IMR-90 (cell line): ENCODE results near the gene FER. TPM values are rescaled to one million over a fixed set of nuclear protein-coding genes. Genes with fewer than 3 reads are reported as not detected.

Experiments used
- ATAC-seq: fragments of 200-7000 bp; cut with Tn5 transposase; 2 replicates; pipeline ENCODE4 v1.9.1; 2020; ENCODE audit warnings: low read depth, mild to moderate bottlenecking, moderate library complexity
- BruUV-seq: library from RNA; stranded (reverse); fragments of 400-500 nt; replicated peaks from 2 replicates; lab custom pipeline; 2021; lab: Mats Ljungman, UMichigan
- CTCF ChIA-PET: fragments of 300-600 bp; formaldehyde crosslinking; extraction: SDS; loops from one replicate; lab custom pipeline; 2021; ENCODE audit warnings: antibody characterized with exemption; lab: Yijun Ruan, JAX
- POLR2A ChIA-PET: fragments of 300-600 bp; sonication (Branson Sonifier 250); formaldehyde crosslinking; loops from one replicate; lab custom pipeline; 2022; ENCODE audit warnings: antibody characterized with exemption; ENCODE audit not compliant: unreplicated experiment; lab: Charles Lee
- DNase-seq: peaks from one replicate; pipeline ENCODE4 v3.0.0; 2013
- H2AFZ ChIP-seq: replicated peaks from 2 replicates; pipeline ENCODE3; 2013; ENCODE audit warnings: low read length, mild to moderate bottlenecking; ENCODE audit not compliant: poor library complexity
- H2AK5ac ChIP-seq: 2 replicates; pipeline ENCODE4 v1.6.1; 2013; ENCODE audit warnings: low read depth, low read length, inconsistent platforms
- H2AK9ac ChIP-seq: replicated peaks from 2 replicates; pipeline ENCODE3; 2013; ENCODE audit warnings: mild to moderate bottlenecking, low read depth, low read length, moderate library complexity; ENCODE audit not compliant: poor library complexity
- H2BK120ac ChIP-seq: 2 replicates; pipeline ENCODE4 v1.6.1; 2013; ENCODE audit warnings: low read depth, low read length, inconsistent platforms
- H2BK15ac ChIP-seq: 3 replicates; pipeline ENCODE4 v1.6.1; 2013; ENCODE audit warnings: low read depth, low read length, inconsistent platforms
- H2BK20ac ChIP-seq: 2 replicates; pipeline ENCODE4 v1.6.1; 2013; ENCODE audit warnings: low read depth, mild to moderate bottlenecking, inconsistent platforms, low read length, moderate library complexity
- H2BK5ac ChIP-seq: 2 replicates; pipeline ENCODE4 v1.6.1; 2013; ENCODE audit warnings: mild to moderate bottlenecking, low read depth, low read length, inconsistent platforms; ENCODE audit not compliant: poor library complexity, severe bottlenecking
- H3K14ac ChIP-seq: replicated peaks from 2 replicates; pipeline ENCODE4 v1.6.1; 2013; ENCODE audit warnings: low read depth, low read length, inconsistent platforms
- H3K18ac ChIP-seq: 2 replicates; pipeline ENCODE4 v1.6.1; 2013; ENCODE audit warnings: low read depth, low read length, control low read depth
- H3K23ac ChIP-seq: 2 replicates; pipeline ENCODE4 v1.6.1; 2013; ENCODE audit warnings: low read depth, low read length, inconsistent platforms
- H3K27ac ChIP-seq: 2 replicates; pipeline ENCODE4 v1.5.1; 2013; ENCODE audit warnings: mild to moderate bottlenecking, control low read depth, low read length; ENCODE audit not compliant: insufficient read depth
- H3K27me3 ChIP-seq: 2 replicates; pipeline ENCODE4 v1.6.1; 2013; ENCODE audit warnings: low read length; ENCODE audit not compliant: control insufficient read depth, insufficient read depth
- H3K36me3 ChIP-seq: 2 replicates; pipeline ENCODE4 v1.6.1; 2013; ENCODE audit warnings: low read length, mixed read lengths; ENCODE audit not compliant: control insufficient read depth, insufficient read depth
- H3K4ac ChIP-seq: 2 replicates; pipeline ENCODE4 v1.6.1; 2013; ENCODE audit warnings: low read depth, low read length, inconsistent platforms
- H3K4me1 ChIP-seq: 2 replicates; pipeline ENCODE4 v1.6.1; 2013; ENCODE audit warnings: low read length, mixed read lengths; ENCODE audit not compliant: control insufficient read depth, insufficient read depth
- H3K4me2 ChIP-seq: 2 replicates; pipeline ENCODE4 v1.6.1; 2013; ENCODE audit warnings: low read depth, mild to moderate bottlenecking, control low read depth, low read length, moderate library complexity
- H3K4me3 ChIP-seq: 2 replicates; pipeline ENCODE4 v1.5.1; 2013; ENCODE audit warnings: low read depth, mild to moderate bottlenecking, control low read depth, low read length, moderate library complexity; ENCODE audit not compliant: insufficient read depth
- H3K56ac ChIP-seq: 2 replicates; pipeline ENCODE4 v1.6.1; 2013; ENCODE audit warnings: low read length, inconsistent platforms; ENCODE audit not compliant: insufficient read depth; ENCODE audit errors: extremely low read depth
- H3K79me1 ChIP-seq, 2 experiments: 2 replicates each; pipeline ENCODE4 v1.6.1; 2013; ENCODE audit warnings: low read length in 2 of 2, inconsistent platforms in 1 of 2, low read depth in 1 of 2
- H3K9ac ChIP-seq: 2 replicates; pipeline ENCODE4 v1.6.1; 2013; ENCODE audit warnings: low read depth, low read length, control low read depth
- H3K9me1 ChIP-seq: 2 replicates; pipeline ENCODE4 v1.6.1; 2013; ENCODE audit warnings: low read length, inconsistent platforms; ENCODE audit not compliant: insufficient read depth
- H3K9me3 ChIP-seq: 2 replicates; pipeline ENCODE4 v1.6.1; 2013; ENCODE audit warnings: low read length; ENCODE audit not compliant: control insufficient read depth, insufficient read depth
- H4K20me1 ChIP-seq: 2 replicates; pipeline ENCODE4 v1.6.1; 2013; ENCODE audit warnings: low read length, inconsistent platforms; ENCODE audit not compliant: insufficient read depth
- H4K5ac ChIP-seq: 2 replicates; pipeline ENCODE4 v1.6.1; 2013; ENCODE audit warnings: mild to moderate bottlenecking, low read depth, low read length, control low read depth
- H4K8ac ChIP-seq, 2 experiments: 2 replicates each; pipeline ENCODE4 v1.6.1; 2013; ENCODE audit warnings: low read depth in 2 of 2, low read length in 2 of 2, control low read depth in 1 of 2, inconsistent platforms in 1 of 2
- H4K91ac ChIP-seq: 2 replicates; pipeline ENCODE4 v1.6.1; 2013; ENCODE audit warnings: low read depth, low read length, inconsistent platforms; ENCODE audit not compliant: insufficient read depth
- BHLHE40 ChIP-seq: fragments of 150-350 bp; IDR thresholded peaks from 2 replicates; pipeline ENCODE4 v1.6.1; 2016; ENCODE audit warnings: mild to moderate bottlenecking, low read depth, low read length
- CEBPB ChIP-seq: IDR thresholded peaks from 2 replicates; pipeline ENCODE4 v1.6.1; 2012; ENCODE audit warnings: low read depth, low read length, improper control_type of control experiment
- CHD1 ChIP-seq: IDR thresholded peaks from 2 replicates; pipeline ENCODE4 v1.6.1; 2012; ENCODE audit warnings: low read depth, low read length, improper control_type of control experiment
- FOS ChIP-seq: fragments of 150-350 bp; IDR thresholded peaks from 2 replicates; pipeline ENCODE4 v1.6.1; 2016; ENCODE audit warnings: low read depth, low read length
- MAZ ChIP-seq: IDR thresholded peaks from 2 replicates; pipeline ENCODE4 v1.6.1; 2012; ENCODE audit warnings: low read depth, mild to moderate bottlenecking, low read length, improper control_type of control experiment, moderate library complexity, borderline replicate concordance
- POLR2A ChIP-seq: IDR thresholded peaks from 2 replicates; pipeline ENCODE4 v1.6.1; 2012; ENCODE audit warnings: mild to moderate bottlenecking, low read depth, low read length
- RFX5 ChIP-seq: IDR thresholded peaks from 2 replicates; pipeline ENCODE4 v1.8.0; 2012; ENCODE audit warnings: low read depth, mild to moderate bottlenecking, low read length, moderate library complexity
- SMC3 ChIP-seq: fragments of 150-350 bp; IDR thresholded peaks from 2 replicates; pipeline ENCODE4 v1.6.1; 2016; ENCODE audit warnings: low read depth, mild to moderate bottlenecking, antibody characterized with exemption, low read length, moderate library complexity
- WGBS, 2 experiments: methylation state at CpG; one replicate each; pipeline versions ENCODE4 v1.1.5 to v1.1.7; 2013; ENCODE audit warnings: missing lambda C conversion rate in 2 of 2; ENCODE audit not compliant: insufficient read length in 1 of 2; ENCODE audit errors: extremely low coverage in 2 of 2; 5-methylcytosine and 5-hydroxymethylcytosine counted together
- dilution Hi-C: fragments of 300-500 bp; cut with HindIII; formaldehyde crosslinking; loops from one replicate; pipeline ENCODE4 v1.14.3; 2018; ENCODE audit warnings: low sequenced_read_pairs; ENCODE audit not compliant: unreplicated experiment
- in situ Hi-C: fragments of 300-500 bp; cut with MboI; formaldehyde crosslinking; loops from 3 replicates; pipeline ENCODE4 v1.14.3; 2019; ENCODE audit warnings: low sequenced_read_pairs, inconsistent platforms, mixed read lengths
- intact Hi-C: fragments of 100-400 bp; cut with micrococcal nuclease; formaldehyde crosslinking; loops from 2 replicates; pipeline ENCODE4 v1.10.0; 2022
- polyA plus RNA-seq, 3 experiments: library from polyadenylated mRNA; depleted of rRNA; stranded (reverse); fragments of >200 nt; gene quantifications; 2 replicates each; pipeline ENCODE4 v1.2.3, GENCODE V29; 2012; ENCODE audit warnings: low replicate concordance in 1 of 3
- total RNA-seq: library from RNA; depleted of rRNA; stranded (reverse); fragments of >200 nt; gene quantifications from 2 replicates; pipeline ENCODE4 v1.2.3, GENCODE V29; 2012
- TF ChIP-seq, protein P1 (sequence below): fragments of 150-350 bp; IDR thresholded peaks from 2 replicates; pipeline ENCODE4 v1.6.1; 2016; ENCODE audit warnings: low read depth, mild to moderate bottlenecking, low read length, moderate library complexity, borderline replicate concordance
- TF ChIP-seq, protein P2 (sequence below): conservative IDR thresholded peaks from 2 replicates; pipeline ENCODE4 v1.5.1; 2012; ENCODE audit warnings: mild to moderate bottlenecking, low read depth, low read length, improper control_type of control experiment

FER gene
- total and polyA plus RNA-seq, 2 of the 4 experiments (the other 2 are of a cell fraction) = 3.5 to 32.4 TPM

DNA sequence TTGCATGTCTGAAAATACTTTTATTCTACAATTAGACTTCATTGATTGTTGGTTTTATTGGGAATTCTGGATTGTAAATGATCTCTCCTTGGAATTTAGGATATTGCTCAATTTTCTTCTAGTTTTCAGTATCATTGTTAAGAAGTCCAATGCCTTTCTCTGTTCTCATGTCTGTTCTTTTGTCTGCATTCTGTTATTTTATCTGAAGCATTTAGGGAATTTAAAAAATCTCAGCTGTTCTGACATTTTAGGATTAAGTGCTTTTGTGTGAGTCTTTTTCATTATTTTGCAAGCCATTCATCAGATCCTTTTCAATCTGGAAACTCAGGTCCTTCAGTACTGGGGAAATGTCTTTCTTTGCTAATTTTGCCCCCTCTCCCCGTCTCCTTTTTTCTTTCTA lies 4.4 kb upstream of the FER start:
- H3K9ac ChIP-seq = no peak overlapping the region

More for the DNA sequence above, 4.4 kb upstream of the FER start:
- no peak overlapping the region for H2AK5ac ChIP-seq
- intact Hi-C loops = loop anchor here (10.0 kb wide), 1 partner anchor 941 kb away; the partner anchor contains the start of gene MAN2A1
- ChIA-PET POLR2A (no interaction called here), CTCF (no interaction called here)
- no peak overlapping the region for H4K8ac ChIP-seq
- no peak overlapping the region for H2BK5ac ChIP-seq
- DNase-seq (no peak), ATAC-seq (no peak)
- no peaks in the 10 kb centered on the region for H4K20me1 ChIP-seq
- no peak overlapping the region for H3K56ac ChIP-seq
- no TSS peak for BruUV-seq
- dilution Hi-C loops = no loop called here
- no peaks in the 10 kb centered on the region for H3K9me3 ChIP-seq
- no peak overlapping the region for H2AK9ac ChIP-seq
- no peak overlapping the region for H3K14ac ChIP-seq
- no peak for TF ChIP-seq FOS
- TF ChIP-seq, protein P1, sequence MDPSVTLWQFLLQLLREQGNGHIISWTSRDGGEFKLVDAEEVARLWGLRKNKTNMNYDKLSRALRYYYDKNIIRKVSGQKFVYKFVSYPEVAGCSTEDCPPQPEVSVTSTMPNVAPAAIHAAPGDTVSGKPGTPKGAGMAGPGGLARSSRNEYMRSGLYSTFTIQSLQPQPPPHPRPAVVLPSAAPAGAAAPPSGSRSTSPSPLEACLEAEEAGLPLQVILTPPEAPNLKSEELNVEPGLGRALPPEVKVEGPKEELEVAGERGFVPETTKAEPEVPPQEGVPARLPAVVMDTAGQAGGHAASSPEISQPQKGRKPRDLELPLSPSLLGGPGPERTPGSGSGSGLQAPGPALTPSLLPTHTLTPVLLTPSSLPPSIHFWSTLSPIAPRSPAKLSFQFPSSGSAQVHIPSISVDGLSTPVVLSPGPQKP = no peak
- no peak for TF ChIP-seq BHLHE40
- TF ChIP-seq RFX5 = no peak
- no peak for TF ChIP-seq POLR2A
- TF ChIP-seq, protein P2, sequence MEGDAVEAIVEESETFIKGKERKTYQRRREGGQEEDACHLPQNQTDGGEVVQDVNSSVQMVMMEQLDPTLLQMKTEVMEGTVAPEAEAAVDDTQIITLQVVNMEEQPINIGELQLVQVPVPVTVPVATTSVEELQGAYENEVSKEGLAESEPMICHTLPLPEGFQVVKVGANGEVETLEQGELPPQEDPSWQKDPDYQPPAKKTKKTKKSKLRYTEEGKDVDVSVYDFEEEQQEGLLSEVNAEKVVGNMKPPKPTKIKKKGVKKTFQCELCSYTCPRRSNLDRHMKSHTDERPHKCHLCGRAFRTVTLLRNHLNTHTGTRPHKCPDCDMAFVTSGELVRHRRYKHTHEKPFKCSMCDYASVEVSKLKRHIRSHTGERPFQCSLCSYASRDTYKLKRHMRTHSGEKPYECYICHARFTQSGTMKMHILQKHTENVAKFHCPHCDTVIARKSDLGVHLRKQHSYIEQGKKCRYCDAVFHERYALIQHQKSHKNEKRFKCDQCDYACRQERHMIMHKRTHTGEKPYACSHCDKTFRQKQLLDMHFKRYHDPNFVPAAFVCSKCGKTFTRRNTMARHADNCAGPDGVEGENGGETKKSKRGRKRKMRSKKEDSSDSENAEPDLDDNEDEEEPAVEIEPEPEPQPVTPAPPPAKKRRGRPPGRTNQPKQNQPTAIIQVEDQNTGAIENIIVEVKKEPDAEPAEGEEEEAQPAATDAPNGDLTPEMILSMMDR = no peak
- no peak for TF ChIP-seq MAZ
- no peak for TF ChIP-seq CEBPB
- no peak for TF ChIP-seq CHD1
- TF ChIP-seq SMC3 = no peak
- H3K18ac ChIP-seq = no peak overlapping the region
- H2BK20ac ChIP-seq = no peak overlapping the region
- no peak overlapping the region for H3K23ac ChIP-seq
- H4K5ac ChIP-seq = no peak overlapping the region
- H2BK15ac ChIP-seq = no peak overlapping the region
- H3K27ac ChIP-seq = no peak overlapping the region
- in situ Hi-C loops = no loop called here
- H3K79me1 ChIP-seq = peaks cover 0 to 11% of the 10 kb centered on the region in 2 experiments; a peak in 3 of 4 replicates
- H3K4me1 ChIP-seq = no peaks in the 10 kb centered on the region
- no peaks in the 10 kb centered on the region for H3K27me3 ChIP-seq
- no peak overlapping the region for H3K4ac ChIP-seq
- H3K4me3 ChIP-seq = no peak overlapping the region
- H3K9me1 ChIP-seq = no peaks in the 10 kb centered on the region
- no peaks in the 10 kb centered on the region for H3K36me3 ChIP-seq
- no peak overlapping the region for H2BK120ac ChIP-seq
- no peak overlapping the region for H2AFZ ChIP-seq
- H3K4me2 ChIP-seq = no peak overlapping the region
- no CpG with 5 or more reads among the region's 1 CpG for WGBS, 2 experiments
- no peak overlapping the region for H4K91ac ChIP-seq
